Fibroblast of pulmonary artery (primary cell): ENCODE results near the gene RHBDL3.
"Not testable (repeated sequence)": the region's sequence is repeated elsewhere in the genome, so short reads cannot be mapped to it uniquely, and the experiment has no call there.

ENCODE experiments used
- DNase-seq: peaks from one replicate; pipeline ENCODE4 v3.0.0-alpha.2; 2010; ENCODE audit warnings: low read depth
- H3K4me3 ChIP-seq: replicated peaks from 2 replicates; pipeline ENCODE4 v1.5.1; 2011; ENCODE audit warnings: low read depth, mild to moderate bottlenecking, control low read depth, low read length, moderate library complexity
- CTCF ChIP-seq: IDR thresholded peaks from 2 replicates; pipeline ENCODE4 v1.5.1; 2011; ENCODE audit warnings: mild to moderate bottlenecking, control low read depth, low read length, inconsistent platforms; ENCODE audit errors: missing control alignments

The RHBDL3 gene

GRCh38 chr17:32259586-32259985, 6.0 kb upstream of the RHBDL3 start:
- peak; percentile 58 for DNase-seq
- no peak overlapping the region for H3K4me3 ChIP-seq
- TF ChIP-seq CTCF, result no peak

- no peak overlapping the region for H3K4me3 ChIP-seq
- no peak for TF ChIP-seq CTCF
- peak; percentile 16 for DNase-seq
Observed at GRCh38 chr17:32261417-32261736, 4.3 kb upstream of the RHBDL3 start.

DNA sequence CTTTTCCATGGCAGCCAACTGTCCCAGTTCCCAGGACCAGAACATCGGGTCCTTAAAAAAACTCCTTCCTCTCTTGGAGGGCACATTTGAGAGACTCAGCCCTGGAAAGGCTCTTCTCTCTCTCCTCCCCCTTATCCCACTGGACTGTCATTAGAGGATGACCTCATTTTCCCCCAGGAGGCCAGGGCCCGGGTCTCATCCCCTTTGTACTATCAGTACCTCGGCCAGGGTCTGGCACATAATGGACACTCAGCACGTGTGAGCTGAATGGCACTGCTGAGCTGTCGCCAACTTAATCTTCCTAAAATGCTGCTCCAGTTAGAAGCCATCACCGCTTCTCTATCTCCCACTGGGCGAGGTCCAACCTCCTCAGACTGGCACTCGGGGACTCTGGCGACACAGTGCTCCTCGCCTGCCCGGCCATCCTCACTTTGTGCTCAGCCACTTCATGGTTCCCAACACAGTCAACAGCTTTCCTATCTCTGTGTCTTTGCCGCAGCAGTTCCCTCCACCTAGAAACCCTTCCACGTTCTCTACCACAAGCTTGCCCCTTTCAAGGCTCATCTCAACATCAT, 3.6 kb upstream of the RHBDL3 start:
- no peak overlapping the region for H3K4me3 ChIP-seq
- no peak for DNase-seq
- TF ChIP-seq CTCF, result no peak

DNA sequence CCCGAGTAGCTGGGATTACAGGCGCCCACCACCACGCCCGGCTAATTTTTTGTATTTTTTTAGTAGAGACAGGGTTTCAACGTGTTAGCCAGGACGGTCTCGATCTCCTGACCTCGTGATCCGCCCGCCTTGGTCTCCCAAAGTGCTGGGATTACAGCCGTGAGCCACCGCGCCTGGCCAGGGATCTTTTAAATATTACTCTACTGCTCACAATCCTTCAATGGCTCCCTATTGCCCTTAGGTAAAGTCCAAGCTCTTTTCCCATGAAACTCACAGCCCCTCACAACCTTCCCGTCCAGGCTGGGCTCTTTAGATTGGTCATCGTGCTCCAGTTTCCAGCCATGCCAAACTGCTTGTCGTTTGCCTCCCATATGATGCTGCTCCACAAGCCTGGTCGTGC, 2.1 kb upstream of the RHBDL3 start:
- not testable (repeated sequence) for H3K4me3 ChIP-seq, DNase-seq

- no peak for DNase-seq
- peak; percentile 10 for TF ChIP-seq CTCF
- no peak overlapping the region for H3K4me3 ChIP-seq
Observed at GRCh38 chr17:32264140-32264799, 1.4 kb upstream of the RHBDL3 start.

DNA sequence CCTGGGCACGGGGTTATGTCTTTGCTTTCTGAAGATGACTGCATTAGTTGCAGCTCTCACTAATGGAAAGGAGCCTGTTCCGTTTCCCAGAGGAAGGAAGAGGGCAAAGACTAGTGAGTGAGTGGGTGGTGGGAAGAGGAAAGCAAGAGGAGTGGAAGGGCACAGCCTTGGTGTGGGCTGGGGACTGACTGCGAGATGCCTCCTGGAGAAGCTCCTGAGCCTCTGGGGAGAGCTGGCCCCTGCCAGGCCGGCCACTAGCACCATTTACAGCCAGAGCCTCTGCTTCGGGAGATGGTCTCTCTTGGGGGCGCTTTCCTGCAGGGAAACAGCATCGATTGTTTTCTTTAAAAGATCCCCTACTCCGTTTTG, 825 bp upstream of the RHBDL3 start:
- no peak overlapping the region for H3K4me3 ChIP-seq
- no peak for DNase-seq
- TF ChIP-seq CTCF, result no peak

GRCh38 chr17:32266051-32266388, 388 bp downstream of the RHBDL3 start:
- peak overlapping the region; percentile 36 for H3K4me3 ChIP-seq
- no peak for TF ChIP-seq CTCF
- no peak for DNase-seq
